Stomach (tissue), 9 donors: ENCODE data around the gene PFDN4. TPM values are rescaled to one million over a fixed set of nuclear protein-coding genes. Genes with fewer than 3 reads are reported as not detected.

Experiments
- DNase-seq, 2 donors: peaks; one replicate each; pipeline versions ENCODE4 v3.0.0 to v3.0.0-alpha.2; 2013 to 2019
- H3K27ac ChIP-seq, 5 donors: fragments of 200-600 bp in 4 of 5; sonication (generic) in 4 of 5; one replicate each; pipeline ENCODE4 v1.5.1; 2013 to 2019; ENCODE audit warnings: mild to moderate bottlenecking in 1 of 5, moderate library complexity in 1 of 5
- H3K27me3 ChIP-seq, 3 donors: fragments of 200-600 bp; sonication (generic); one replicate each; pipeline ENCODE4 v1.5.1; 2017 to 2019; ENCODE audit warnings: mixed run types in 1 of 3
- H3K36me3 ChIP-seq, 4 donors: fragments of 200-600 bp; sonication (generic); 1 replicate in 3 of 4; 2 replicates in 1 of 4; pipeline ENCODE4 v1.5.1; 2016 to 2019
- H3K4me1 ChIP-seq, 4 donors: fragments of 200-600 bp; sonication (generic); one replicate each; pipeline ENCODE4 v1.5.1; 2016 to 2019
- H3K4me3 ChIP-seq, 4 donors: fragments of 200-600 bp; sonication (generic) in 3 of 4; one replicate each; pipeline ENCODE4 v1.5.1; 2016 to 2019; ENCODE audit warnings: mild to moderate bottlenecking in 1 of 4
- H3K9me3 ChIP-seq, 4 donors: fragments of 200-600 bp; sonication (generic); one replicate each; pipeline ENCODE4 v1.5.1; 2016 to 2019
- EP300 ChIP-seq: sonication (generic); formaldehyde crosslinking; IDR thresholded peaks from one replicate; pipeline ENCODE4 v1.6.1; 2017; ENCODE audit warnings: antibody characterized with exemption
- POLR2A ChIP-seq, 4 donors: fragments of 450-650 bp; IDR thresholded peaks; one replicate each; pipeline ENCODE4 v1.6.1; 2016; ENCODE audit warnings: antibody characterized with exemption in 4 of 4, control low read depth in 2 of 4, mild to moderate bottlenecking in 1 of 4, moderate library complexity in 1 of 4
- POLR2AphosphoS5 ChIP-seq, 3 donors: sonication (generic); formaldehyde crosslinking; IDR thresholded peaks; one replicate each; pipeline ENCODE4 v1.6.1; 2016; ENCODE audit warnings: antibody characterized with exemption in 3 of 3
- WGBS, 5 donors: extraction: QIAGEN DNeasy Blood & Tissue Kit in 3 of 5; methylation state at CpG; one replicate each; pipeline versions ENCODE4 v1.1.5 to v1.1.7; 2013 to 2018; 5-methylcytosine and 5-hydroxymethylcytosine counted together
- intact Hi-C: fragments of 100-400 bp; cut with DNase I; formaldehyde crosslinking; loops from one replicate; pipeline ENCODE4 v1.15.1; 2023; ENCODE audit warnings: low total_unique reads
- polyA plus RNA-seq, 3 donors: library from polyadenylated mRNA; stranded (reverse); fragments of 200-250 nt; gene quantifications; one replicate each; pipeline ENCODE4 v1.2.3, GENCODE V29; 2013
- total RNA-seq, 5 donors: library from RNA; depleted of rRNA; stranded (reverse); fragments of >200 nt; gene quantifications; one replicate each; pipeline versions ENCODE4 v1.1.0 to v1.2.3, GENCODE V29; 2014 to 2016
- TF ChIP-seq, protein P1 (sequence below), 7 experiments: fragments of 450-650 bp in 4 of 7; fragments of 200-600 bp in 3 of 7; sonication (generic) in 3 of 7; IDR thresholded peaks; one replicate each; pipeline ENCODE4 v1.5.1; 2016 to 2019; ENCODE audit warnings: antibody characterized with exemption in 7 of 7, control low read depth in 2 of 7, mild to moderate bottlenecking in 1 of 7
- donor health status: healthy with polysubstance abuse.
- donor health status: Bipolar disorder and iron deficiency.
- donor health status: healthy.

The PFDN4 gene
- total and polyA plus RNA-seq, 8 donors, result 49.8 to 70.6 (median 63.1) TPM

DNA sequence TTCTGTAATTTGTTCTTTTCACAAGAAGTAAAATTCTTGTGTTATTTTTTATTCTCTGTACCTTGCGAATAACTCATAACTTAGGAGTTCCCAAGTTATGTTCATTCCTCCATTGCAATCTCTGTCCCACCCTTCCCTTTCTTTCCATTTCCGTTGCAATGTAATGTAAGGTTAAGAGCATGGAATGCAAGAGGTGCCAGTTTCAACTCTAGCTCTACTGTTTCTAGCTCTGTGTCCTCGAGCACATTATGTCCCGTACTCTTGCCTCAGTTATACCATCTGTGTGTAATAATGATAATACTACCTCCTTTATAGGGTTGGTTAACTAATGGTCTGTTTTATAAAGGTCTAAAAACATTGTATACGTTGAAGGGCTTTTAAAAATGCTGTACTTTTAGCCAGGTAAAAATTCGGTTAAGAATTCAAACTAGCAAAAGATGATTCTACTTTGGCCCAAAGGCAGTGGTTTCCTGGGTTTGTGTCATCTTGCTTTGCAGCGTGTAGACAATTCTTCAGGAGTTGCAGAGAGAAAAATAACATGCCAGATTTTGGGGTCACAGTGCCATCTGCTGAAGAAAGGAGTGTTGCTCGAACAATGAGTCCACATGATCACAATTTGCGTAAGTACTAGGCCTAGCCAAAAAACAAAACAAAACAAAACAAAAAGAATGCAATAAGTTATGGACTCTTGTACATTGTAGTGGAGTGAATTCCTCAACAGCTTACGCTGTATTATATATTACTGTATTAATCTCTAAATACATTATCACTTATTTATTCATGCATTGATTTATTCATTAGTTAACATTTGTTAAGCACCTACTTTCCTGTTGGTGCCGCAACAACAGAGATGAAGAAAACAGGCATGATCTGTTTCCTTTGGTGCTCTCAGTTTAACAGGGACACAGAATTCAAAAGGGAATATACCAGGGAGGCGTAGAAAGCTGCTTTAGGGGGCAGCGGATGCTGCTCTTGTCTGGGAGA lies 10.0 kb upstream of the PFDN4 start:
- intact Hi-C loops, result no loop called here
- Histone ChIP-seq H3K4me1 (no peaks in the 10 kb centered on the region), H3K4me3 (no peak overlapping the region), H3K36me3 (no peaks in the 10 kb centered on the region), H3K27ac (no peak overlapping the region), H3K9me3 (no peaks in the 10 kb centered on the region), H3K27me3 (peaks cover 0 to 8% (median 0%) of the 10 kb centered on the region in 3 donors)
- TF ChIP-seq POLR2A (IDR thresholded peaks at IDR 0.05) (no peak), POLR2AphosphoS5 (IDR thresholded peaks at IDR 0.05) (no peak), EP300 (no peak)
- TF ChIP-seq, protein P1, sequence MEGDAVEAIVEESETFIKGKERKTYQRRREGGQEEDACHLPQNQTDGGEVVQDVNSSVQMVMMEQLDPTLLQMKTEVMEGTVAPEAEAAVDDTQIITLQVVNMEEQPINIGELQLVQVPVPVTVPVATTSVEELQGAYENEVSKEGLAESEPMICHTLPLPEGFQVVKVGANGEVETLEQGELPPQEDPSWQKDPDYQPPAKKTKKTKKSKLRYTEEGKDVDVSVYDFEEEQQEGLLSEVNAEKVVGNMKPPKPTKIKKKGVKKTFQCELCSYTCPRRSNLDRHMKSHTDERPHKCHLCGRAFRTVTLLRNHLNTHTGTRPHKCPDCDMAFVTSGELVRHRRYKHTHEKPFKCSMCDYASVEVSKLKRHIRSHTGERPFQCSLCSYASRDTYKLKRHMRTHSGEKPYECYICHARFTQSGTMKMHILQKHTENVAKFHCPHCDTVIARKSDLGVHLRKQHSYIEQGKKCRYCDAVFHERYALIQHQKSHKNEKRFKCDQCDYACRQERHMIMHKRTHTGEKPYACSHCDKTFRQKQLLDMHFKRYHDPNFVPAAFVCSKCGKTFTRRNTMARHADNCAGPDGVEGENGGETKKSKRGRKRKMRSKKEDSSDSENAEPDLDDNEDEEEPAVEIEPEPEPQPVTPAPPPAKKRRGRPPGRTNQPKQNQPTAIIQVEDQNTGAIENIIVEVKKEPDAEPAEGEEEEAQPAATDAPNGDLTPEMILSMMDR (IDR thresholded peaks at IDR 0.05), result no peak
- WGBS, 5 donors, result 75 to 81% (median 77%) methylated on average over 13 of the region's 13 CpGs
- DNase-seq, result peak in 1 of 2 donors; percentile 51

GRCh38 chr20:54199283-54199682 lies 8.6 kb upstream of the PFDN4 start:
- no peaks in the 10 kb centered on the region for H3K9me3 ChIP-seq
- no peak for DNase-seq
- H3K27me3 ChIP-seq, result no peaks in the 10 kb centered on the region
- H3K4me3 ChIP-seq, result no peak overlapping the region
- no peaks in the 10 kb centered on the region for H3K4me1 ChIP-seq
- 71 to 78% (median 76%) methylated on average over 6 of the region's 6 CpGs for WGBS, 5 donors
- H3K36me3 ChIP-seq, result no peaks in the 10 kb centered on the region
- TF ChIP-seq POLR2A (IDR thresholded peaks at IDR 0.05) (no peak), POLR2AphosphoS5 (IDR thresholded peaks at IDR 0.05) (no peak), EP300 (no peak)
- TF ChIP-seq, protein P1 (IDR thresholded peaks at IDR 0.05), result no peak
- H3K27ac ChIP-seq, result no peak overlapping the region
- intact Hi-C loops, result no loop called here

GRCh38 chr20:54199721-54200176 lies 8.1 kb upstream of the PFDN4 start:
- Histone ChIP-seq H3K4me1 (no peaks in the 10 kb centered on the region), H3K27ac (no peak overlapping the region), H3K36me3 (no peaks in the 10 kb centered on the region), H3K9me3 (no peaks in the 10 kb centered on the region), H3K4me3 (no peak overlapping the region), H3K27me3 (no peaks in the 10 kb centered on the region)
- 11 to 18% (median 14%) methylated on average over 7 of the region's 7 CpGs for WGBS, 5 donors
- no peak for TF ChIP-seq POLR2AphosphoS5 (IDR thresholded peaks at IDR 0.05)
- TF ChIP-seq, protein P1 (IDR thresholded peaks at IDR 0.05), result peak in 5 of 7 experiments; percentile 55 to 91 (median 81)
- TF ChIP-seq EP300, result no peak
- DNase-seq, result peak; percentile 81 to 89
- intact Hi-C loops, result loop anchor here (5.0 kb wide), 1 partner anchor 102 kb away; no protein-coding TSS in a partner anchor

DNA sequence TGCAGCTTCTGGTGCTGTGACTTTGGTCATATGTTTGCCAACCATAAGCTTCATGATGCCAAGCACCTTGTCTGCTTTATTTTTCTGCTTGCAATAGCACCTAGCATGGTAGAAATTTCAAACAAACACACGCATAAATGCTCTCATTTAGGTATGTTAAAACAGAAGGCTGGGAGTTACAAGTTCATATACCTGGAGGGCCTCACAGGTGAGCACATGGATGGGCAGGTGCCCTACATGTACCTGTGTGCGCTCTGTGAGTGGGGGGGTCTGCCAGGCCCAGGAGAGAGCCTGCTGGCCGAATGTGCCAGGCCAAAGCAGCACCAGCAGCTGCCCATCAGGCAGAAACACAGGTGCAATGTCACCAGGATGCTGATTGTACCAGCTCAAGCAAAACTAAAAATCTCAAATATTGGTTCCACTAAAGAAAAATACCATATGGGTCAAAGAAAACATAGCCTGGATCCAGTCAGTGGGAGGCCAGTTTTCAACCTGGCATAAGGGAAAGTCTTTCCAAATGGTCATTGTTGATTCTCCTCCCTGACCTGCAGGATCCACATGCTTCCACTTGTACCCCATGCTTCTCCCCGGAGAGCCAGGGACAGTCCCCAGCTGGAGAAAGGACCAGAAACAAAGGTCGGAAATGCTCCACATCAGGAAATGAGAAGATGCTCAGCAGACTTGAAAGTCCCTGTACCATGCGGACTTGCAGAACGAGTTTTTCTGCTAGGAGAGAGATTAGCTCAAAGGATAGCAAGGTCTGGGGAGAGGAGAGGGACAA lies 7.2 kb upstream of the PFDN4 start:
- intact Hi-C loops, result loop anchor here (5.0 kb wide), 1 partner anchor 103 kb away; no protein-coding TSS in a partner anchor
- no peak overlapping the region for H3K27ac ChIP-seq
- no peak overlapping the region for H3K4me3 ChIP-seq
- peak in 1 of 2 donors; percentile 48 for DNase-seq
- H3K27me3 ChIP-seq, result no peaks in the 10 kb centered on the region
- H3K36me3 ChIP-seq, result no peaks in the 10 kb centered on the region
- no peaks in the 10 kb centered on the region for H3K4me1 ChIP-seq
- WGBS, 5 donors, result 35 to 62% (median 53%) methylated on average over 7 of the region's 7 CpGs
- TF ChIP-seq, protein P1 (IDR thresholded peaks at IDR 0.05), result no peak
- TF ChIP-seq POLR2AphosphoS5 (IDR thresholded peaks at IDR 0.05), result no peak
- no peak for TF ChIP-seq EP300
- TF ChIP-seq POLR2A (IDR thresholded peaks at IDR 0.05), result no peak
- no peaks in the 10 kb centered on the region for H3K9me3 ChIP-seq
